LoVo (cell line): Measurements from ENCODE around the gene LGI4.

Source experiments
- DNase-seq: peaks from one replicate; pipeline ENCODE4 v3.0.0-alpha.2; 2016; ENCODE audit warnings: low spot score

The LGI4 gene

DNA sequence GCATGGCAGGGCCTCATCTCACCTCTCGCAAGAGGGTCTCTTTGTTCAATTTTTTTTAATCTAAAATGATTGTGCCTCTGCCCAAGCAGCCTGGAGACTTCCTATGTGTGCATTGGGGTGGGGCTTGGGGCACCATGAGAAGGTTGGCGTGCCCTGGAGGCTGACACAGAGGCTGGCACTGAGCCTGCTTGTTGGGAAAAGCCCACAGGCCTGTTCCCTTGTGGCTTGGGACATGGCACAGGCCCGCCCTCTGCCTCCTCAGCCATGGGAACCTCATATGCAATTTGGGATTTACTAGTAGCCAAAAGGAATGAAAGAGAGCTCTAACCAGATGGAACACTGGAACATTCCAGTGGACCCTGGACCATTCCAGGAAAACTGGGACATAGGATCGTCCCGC, 11.3 kb downstream of the LGI4 start:
- no peak for DNase-seq

DNA sequence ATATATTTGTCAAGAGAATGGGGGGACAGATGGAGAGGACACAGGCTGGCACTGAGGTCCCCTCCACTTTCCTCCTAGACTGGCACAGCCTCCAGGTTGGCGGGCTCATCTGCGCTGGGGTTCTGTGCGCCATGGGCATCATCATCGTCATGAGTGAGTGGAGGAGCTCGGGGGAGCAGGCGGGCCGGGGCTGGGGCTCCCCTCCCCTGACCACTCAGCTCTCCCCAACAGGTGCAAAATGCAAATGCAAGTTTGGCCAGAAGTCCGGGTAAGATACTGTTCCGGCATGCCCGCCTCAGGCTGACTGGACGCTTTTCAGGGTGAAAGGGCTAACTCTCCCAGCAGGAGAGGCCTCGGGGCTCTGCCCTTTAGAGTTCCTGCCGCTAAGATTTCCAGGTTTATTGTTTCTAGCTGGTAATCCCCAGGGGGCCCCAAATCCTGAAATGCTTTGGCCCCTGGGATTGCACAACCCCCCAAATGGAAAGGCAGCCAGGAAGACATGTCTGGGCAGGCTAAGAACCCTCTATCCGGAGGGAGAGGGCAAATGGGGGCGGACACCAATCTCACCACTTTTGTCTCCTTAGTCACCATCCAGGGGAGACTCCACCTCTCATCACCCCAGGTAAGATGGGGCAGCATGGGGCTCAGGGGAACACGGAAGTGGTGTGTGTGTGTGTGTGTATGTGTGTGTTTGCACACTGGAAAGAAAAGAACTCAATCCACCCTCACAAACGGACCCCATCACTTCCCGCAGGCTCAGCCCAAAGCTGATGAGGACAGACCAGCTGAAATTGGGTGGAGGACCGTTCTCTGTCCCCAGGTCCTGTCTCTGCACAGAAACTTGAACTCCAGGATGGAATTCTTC, 11.9 kb downstream of the LGI4 start:
- DNase-seq = no peak

DNA sequence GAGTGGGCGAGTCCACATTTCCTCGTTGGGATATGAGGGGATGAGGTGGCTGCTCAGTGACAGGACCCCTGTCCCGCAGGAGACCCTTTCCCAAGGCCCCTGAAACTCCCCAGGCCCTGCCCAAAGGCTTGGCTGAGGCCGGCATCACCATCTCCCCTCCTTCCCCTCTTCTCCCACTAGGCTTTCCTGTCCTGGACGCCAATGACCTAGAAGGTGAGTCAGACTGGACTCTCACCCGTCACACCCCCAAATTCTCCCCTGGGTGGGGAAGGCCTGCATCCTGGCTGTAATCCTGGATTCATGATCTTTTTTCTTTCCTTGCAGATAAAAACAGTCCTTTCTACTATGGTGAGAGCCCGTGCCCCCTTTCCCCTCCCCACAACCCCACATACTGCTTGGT, 14.0 kb downstream of the LGI4 start:
- peak; percentile 56 for DNase-seq

DNA sequence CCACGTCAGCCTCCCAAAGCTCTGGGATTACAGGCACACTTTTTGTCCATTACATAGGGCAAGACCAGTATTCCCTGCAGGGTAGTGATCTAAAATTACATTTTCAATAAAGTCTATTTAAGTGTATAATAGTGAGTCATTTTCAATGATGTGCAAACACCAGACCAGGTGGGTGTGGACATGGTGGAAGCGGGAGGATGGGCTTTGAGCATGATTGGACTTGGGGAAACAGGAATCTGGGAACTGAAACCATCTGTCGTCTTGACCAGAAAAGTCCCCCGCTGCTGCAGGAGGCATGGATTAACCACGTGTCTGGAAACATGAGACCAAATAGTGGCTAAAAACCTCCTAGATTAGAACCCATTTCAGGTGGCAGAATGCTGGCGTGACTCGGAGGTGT, 14.4 kb downstream of the LGI4 start:
- peak; percentile 75 for DNase-seq

DNA sequence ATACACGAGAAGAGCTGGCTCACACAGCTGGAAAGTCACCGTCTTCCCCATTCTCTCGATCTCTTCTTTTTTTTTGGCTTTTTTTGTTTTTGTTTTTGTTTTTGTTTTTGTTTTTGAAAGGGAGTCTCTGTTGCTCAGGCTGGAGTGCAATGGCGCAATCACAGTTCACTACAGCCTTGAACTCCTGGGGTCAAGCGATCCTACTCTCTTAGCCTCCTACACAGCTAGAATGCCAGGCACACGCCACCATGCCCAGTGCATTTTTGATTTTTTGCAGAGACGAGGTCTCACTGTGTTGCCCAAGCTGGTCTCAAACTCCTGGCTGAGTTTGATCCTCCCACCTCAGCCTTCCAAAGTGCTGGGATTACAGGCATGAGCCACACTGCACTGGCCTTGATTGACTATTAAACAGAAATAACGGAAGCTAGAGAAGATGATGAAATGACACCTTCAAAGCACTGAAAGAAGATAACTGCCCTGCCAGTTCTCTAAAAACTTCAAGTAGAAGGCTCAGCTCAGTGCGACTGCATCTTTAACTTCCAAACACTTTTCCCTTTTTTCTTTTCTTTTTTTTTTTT, 15.2 kb downstream of the LGI4 start:
- no peak for DNase-seq

DNA sequence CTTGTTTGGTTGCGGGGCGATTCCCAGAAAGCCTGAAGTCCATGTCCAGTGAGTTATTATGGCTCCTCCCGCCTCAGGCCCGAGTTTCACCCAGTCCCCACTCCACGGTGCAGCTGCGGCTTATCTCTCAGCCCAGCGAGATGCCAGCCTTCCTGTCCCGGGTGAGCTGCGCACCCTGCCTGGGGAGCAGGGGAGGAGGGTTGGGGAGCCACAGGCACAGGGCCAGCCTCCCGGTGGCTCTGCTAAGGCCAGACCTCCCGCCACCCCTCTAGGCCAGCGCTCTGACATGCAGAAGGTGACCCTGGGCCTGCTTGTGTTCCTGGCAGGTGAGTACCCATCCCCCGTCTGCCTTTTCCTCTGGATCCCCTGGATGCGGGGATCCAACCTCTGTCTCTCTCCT, 15.8 kb downstream of the LGI4 start:
- no peak for DNase-seq

DNA sequence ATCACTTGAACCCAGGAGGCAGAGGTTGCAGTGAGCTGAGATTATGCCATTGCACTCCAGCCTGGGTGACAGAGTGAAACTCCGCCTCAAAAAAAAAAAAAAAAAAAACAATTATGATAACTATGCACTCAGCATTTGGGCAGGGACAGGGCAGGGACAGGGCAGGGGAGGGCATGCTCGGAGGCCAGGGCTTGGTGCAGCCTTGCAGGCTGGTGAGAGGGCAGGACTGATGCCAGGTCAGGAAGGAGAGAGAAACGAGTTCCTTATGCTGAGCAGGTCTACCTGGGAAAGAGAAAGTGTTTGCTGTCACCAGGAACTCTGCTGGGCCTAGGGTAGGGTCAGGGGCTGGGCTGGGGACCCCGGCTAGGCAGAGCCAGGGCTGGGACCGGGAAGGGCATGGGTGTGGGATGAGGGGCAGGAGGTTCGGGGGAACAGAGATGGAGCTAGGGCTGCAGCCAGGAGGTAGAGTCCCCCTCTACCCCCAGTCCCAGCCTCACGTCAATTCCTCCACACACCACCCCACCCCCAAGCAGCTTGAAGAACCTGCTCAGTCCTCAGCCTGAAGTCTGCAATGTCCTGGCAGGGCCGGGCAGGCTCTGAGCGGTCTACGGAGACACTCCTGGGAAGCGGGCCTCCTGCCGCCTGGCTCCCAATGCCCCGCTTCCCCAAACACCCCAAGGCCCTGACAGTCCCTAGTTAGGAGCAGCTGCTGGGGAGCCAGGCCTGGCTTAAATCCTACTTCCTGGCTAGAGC, 16.4 kb downstream of the LGI4 start:
- DNase-seq = peak; percentile 48

DNA sequence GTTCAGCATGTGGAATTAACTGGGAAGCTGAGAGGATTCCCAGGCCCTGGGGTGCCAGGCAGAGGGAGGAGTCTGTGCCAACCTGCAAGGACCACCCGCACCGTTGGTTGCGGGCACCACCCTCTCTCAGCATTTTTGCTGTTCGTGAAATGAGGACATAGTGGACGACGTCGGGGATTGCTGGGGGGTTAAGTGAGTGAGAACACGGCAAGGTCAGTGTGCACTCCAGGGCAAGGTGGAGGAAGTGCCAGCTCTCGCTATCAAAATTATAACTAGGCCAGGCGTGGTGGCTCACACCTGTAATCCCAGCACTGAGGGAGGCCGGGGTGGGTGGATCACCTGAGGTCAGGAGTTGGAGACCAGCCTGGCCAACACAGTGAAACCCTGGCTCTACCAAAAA, 17.1 kb downstream of the LGI4 start:
- DNase-seq = no peak

DNA sequence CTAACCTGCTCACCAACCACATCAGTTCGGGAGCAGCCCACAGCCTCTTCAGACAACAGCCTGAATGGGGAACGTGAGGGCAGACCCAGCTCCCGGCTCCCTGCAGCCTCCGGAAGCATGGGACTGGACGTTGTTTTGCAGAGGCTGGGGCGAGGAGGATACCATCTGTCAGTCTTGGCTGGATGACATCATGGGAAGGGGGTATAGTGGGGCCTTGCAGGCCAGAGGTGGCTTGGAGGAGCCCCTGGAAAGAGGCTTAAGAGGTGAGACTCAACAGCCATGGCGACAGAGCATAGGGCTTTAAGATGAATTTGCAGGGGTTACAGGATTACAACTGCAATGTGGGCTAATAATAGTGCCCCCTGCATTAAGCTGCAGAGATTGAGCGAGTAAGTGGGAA, 17.7 kb downstream of the LGI4 start:
- no peak for DNase-seq

DNA sequence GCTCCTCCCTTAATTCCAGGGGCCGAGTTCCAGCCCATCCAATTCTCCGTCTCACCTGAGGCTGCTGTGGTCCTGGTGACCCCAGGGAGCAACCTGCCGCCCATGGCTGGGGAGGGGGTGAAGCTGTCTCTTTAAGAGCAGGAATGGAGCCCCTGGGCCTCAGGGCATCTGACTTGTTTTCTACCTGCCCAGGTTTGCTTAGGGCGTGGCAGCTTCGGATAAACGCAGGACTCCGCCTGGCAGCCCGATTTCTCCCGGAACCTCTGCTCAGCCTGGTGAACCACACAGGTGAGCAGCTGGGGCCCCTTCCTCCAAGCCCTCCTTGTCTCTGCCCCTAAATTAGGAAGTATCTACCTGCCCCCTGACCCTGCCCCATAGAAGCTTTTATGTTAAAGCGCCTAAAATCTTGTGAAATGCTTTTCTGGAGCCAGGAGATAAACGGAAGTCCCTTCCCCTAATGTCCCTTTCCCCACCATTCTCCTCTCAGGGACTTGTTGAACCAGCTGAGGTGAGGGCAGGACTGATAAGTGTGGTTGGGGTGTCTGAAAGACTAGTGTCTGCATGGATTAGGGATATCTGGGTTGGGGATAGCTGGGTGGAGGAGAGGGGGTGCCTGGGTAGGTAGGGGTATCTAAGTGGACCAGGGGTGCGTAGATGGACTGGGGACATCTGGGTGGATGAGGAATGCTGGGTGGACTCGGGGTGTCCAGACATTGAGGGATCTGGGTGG, 18.6 kb downstream of the LGI4 start:
- DNase-seq = peak; percentile 73

DNA sequence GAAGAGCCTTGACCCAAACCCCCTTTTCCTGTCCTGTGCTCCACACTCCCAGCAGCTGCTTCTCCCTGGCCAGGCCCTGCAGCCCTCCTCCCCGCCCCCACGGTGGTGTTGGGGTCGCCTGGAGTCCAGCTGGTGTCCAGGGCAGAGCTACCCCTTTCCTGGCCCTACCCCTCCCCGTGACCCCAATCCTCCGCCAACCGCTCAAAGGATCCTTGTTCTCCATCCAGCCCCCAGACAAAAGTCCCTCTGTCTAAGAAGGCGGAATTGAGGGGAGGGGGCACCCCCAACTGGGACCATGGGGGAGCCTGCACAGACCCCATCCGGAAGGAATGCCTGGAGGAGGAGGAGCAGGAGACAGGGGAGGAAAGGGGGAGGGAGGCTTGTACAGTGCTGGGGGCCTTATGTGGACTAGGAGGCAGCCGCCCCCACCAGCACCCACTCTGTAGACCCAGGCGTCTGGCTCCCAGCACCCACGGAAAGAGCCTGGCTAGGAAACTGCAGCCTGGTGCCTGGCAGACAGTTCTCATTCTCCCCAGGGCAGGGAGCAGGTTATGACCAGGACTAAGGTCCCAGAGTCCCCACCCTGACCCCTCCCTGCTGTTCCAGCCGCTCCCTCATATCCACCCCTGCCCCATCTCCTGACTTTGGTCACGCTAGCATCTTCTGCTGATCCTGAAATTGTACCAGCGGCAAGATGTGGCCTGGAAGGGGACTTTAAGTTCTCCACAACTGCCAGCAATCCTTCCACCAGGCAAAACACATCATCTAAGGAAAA, 19.5 kb downstream of the LGI4 start, which contains the start of gene FXYD3:
Gene FXYD3 (plus strand): TSS at position 647 of the 775 bp plus-strand sequence. CDS start 3,554 bp downstream, outside the sequence.
- peak; percentile 63 for DNase-seq

DNA sequence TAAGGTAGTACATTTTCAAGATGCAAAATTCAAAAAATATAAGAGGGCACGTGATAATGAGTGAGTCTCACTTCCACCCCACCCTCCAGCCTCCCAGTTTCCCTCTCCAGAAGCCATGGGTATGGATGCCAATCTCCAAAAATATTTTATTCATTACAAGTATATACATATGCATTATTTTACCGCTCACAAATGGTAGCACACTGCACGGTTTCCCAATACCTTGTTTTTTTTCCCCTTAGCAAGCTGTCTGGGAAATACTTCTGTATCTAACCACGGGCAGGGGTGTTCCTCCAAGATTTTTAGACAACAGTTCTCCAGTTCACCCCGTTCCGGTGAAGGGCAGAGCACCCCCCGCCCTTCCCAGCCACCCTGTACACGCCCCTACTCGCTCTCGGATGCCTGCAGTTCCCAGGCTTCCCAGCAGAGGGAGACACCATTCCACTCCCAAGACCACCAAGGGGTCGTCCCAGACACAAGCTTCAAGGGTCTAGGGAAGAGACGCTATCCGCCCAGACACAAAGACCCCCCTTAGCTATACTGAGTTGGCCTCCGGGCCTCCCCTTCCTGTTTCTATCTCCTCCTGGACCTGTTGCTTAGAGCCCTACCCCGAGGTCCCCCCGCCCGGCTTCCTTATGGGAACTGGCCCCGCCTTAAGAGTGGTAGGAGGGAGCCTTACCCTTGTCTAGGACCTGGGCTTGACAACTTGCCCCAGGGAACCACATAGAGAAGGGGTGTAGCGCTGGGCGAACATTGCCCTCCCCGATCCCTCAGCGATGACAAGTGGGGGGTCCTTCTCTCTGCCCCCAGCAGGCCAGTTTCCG, 20.3 kb downstream of the LGI4 start:
- DNase-seq = peak; percentile 59

DNA sequence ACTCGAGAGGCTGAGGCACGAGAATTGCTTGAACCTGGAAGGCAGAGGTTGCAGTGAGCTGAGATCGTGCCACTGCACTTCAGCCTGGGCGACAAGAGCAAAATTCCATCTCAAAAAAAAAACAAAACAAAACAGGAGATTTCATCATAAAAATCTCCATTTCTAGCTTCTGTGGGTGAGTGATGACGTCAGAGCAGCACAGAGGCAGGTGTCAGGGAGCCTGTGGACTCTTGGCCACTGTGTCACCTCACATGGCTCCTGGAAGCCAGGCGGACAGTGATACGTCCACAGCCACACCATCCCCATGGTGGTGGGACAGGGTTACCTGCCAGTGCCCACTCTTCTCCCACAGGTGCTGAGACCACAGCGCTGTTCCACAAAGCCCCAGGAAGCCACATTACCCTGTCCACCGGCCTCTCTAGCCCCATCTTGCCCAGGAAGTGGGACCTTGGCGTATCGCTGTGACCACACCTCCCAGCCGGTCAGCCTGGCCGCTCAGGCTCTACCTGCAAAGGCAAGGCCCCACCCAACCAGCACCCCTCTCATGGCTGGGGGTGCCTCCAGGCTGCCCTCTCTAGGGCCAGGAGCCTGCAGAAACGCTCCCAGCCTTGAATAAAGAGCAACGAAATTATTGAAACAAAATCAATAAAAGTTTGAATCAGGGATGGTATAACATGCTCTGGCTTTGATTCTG, 21.7 kb downstream of the LGI4 start:
- no peak for DNase-seq

DNA sequence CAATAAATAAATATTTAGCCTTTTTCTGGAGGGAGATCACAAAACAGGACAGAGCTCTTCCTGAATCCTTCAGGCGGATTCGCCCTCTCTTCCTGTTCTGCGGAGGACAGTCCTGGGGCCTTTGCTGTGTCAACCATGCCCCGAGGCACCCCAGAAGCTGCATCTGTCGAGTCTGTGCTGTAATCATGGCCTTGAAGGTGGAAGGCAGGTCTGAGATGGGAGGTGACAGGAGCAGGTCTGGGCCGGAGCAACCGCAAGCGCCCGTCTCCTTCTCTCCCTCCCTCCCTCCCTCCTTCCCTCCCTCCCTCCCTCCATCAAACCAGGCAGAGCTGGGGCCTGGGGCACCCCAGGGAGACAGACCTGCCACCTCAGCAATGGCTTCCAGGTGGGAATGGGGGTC, 23.9 kb downstream of the LGI4 start:
- DNase-seq = no peak

DNA sequence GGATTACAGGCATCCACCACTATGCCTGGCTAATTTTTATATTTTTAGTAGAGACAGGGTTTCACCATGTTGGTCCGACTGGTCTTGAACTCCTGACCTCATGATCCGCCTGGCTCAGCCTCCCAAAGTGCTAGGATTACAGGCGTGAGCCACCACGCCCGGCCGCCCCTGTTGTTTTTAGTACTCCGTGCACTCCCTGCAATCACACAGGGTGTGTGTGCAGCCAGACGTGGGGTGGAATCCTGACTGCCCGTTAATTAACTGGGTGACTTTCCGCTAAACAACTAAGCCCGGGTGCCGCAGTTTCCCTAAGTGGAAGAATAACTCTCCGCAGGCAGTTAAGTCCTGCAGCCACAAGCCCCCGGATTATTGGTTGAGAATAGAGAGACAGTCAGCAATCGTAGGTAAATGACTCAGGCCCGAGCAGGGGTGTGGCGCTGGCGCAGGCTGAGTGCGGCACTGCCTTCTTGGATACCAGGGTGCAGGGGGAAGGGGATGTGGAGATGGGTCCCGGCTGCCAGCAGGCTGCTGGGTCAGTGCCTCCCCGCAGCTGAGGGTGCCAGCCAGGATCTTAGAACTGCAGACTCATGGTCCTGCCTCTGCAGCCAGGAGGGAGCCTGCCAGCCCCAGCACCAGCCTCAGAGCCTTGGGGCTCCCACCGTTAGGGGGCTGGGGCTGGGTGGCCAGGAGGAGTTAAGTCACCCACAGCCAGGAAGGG, 25.3 kb downstream of the LGI4 start:
- peak; percentile 41 for DNase-seq

DNA sequence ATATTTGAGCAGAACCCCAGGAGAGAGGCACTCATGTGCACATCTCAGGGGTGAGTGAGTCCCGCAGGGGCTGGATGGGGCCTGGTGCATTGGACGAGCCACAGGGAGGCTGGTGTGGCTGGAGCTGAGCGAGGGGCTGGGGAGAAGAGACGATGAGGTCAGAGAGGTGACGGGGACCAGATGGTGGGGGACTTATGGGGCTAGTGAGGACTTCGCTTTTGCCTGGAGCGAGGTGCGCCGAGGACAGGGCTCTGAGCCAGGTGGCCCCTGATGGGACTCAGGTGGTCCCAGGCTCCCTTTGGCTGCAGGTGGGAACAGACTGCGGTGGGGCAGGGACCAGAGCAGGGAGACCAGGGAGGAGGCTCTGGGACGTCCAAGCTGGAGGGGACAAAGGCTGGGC, 26.1 kb downstream of the LGI4 start:
- no peak for DNase-seq

DNA sequence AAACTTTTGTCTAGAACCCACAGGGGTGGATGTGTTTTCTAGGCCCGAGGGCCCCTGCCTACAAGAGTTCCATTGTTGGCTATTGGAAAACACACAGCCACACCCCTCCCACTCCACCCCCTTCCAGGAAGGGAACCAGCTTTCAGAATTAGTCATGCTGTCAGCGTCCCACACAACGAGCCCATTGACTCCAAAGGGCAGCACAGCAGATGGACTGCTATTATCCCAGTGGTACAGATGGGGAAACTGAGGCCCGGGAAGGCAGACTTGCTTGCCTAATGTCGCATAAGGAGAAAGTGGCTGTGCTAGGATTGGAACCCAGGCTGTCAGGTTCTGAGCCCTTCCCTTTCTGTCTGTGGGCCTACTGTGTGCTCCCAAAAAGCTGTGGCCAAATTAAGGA, 27.3 kb downstream of the LGI4 start:
- peak; percentile 69 for DNase-seq

DNA sequence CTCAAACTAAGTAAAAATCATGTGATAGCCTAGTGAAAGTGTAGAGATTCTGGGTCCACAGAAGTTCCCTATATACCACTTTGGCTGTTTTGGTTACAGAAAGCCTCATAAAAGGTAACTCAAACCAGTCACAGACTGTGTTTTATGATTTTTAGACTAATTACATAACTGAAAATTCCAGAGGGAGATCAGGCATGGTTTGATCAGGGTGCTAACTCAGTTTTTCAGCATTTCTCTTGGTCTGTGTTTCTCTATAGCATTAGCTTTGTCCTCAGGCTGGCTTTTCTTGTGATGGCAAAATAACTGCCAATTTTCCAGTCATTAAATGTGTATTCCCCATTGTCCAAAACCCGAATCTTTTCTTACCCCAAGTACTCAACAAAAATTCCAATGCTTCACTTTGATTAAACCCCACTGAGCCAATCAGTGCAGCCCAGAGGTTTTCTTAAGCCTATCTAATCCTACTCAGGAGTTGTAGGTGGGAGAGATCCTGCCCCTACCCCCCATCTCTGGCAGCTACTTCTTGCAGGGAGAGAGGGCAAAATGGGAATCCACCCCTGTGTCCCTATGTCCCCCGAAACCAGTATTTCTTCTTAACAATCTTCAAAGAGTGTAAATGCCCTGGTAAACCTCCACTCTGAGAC, 27.8 kb downstream of the LGI4 start:
- DNase-seq = no peak

DNA sequence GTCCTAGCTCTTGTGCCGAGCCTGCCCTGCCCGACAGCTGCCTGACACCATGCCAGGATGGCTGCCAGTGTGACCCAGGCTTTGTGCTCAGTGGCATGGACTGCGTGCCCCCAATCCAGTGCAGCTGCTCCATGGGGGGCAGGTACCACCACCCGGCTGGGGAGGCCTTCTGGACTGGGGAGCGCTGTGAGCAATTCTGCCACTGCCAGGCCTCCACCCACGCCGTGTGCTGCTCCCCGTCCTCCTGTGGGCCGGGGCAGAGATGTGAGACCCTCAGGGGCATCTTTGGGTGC, 28.6 kb downstream of the LGI4 start:
- no peak for DNase-seq
